Breast epithelium (tissue), 3 donors: ENCODE data around the gene ANKRD2.

Experiments
- POLR2A ChIP-seq: fragments of 450-650 bp; IDR thresholded peaks from one replicate; pipeline ENCODE4 v1.6.1; 2016; ENCODE audit warnings: antibody characterized with exemption, mild to moderate bottlenecking, moderate library complexity
- POLR2AphosphoS5 ChIP-seq, 3 donors: sonication (generic); formaldehyde crosslinking; IDR thresholded peaks; one replicate each; pipeline ENCODE4 v1.6.1; 2017; ENCODE audit warnings: antibody characterized with exemption in 3 of 3
- TF ChIP-seq, protein P1 (sequence below), 3 donors: fragments of 450-650 bp; IDR thresholded peaks; one replicate each; pipeline ENCODE4 v1.5.1; 2016 to 2017; ENCODE audit warnings: antibody characterized with exemption in 3 of 3, mild to moderate bottlenecking in 3 of 3, moderate library complexity in 3 of 3

DNA sequence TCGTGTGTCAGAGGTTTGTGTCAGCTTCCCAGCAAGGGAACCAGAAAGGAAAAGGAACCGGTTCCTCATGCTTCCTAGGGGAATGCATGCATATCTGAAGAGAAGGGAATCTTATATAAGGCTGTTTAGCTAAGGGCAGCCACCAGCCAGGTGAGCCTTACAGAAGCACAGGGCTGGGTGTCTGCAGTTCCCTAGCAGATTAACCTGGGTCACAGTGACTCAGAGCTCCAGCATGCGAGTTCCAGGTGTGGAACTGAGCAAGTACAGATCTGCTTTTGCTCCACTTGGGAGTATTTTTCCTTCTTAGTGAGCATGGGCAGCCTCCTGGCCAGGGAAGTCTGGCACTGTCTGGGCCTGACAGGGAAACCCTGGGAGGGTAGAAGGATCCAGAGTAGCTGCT is 957 bp upstream of the ANKRD2 start:
- TF ChIP-seq POLR2A: no peak
- TF ChIP-seq, protein P1, sequence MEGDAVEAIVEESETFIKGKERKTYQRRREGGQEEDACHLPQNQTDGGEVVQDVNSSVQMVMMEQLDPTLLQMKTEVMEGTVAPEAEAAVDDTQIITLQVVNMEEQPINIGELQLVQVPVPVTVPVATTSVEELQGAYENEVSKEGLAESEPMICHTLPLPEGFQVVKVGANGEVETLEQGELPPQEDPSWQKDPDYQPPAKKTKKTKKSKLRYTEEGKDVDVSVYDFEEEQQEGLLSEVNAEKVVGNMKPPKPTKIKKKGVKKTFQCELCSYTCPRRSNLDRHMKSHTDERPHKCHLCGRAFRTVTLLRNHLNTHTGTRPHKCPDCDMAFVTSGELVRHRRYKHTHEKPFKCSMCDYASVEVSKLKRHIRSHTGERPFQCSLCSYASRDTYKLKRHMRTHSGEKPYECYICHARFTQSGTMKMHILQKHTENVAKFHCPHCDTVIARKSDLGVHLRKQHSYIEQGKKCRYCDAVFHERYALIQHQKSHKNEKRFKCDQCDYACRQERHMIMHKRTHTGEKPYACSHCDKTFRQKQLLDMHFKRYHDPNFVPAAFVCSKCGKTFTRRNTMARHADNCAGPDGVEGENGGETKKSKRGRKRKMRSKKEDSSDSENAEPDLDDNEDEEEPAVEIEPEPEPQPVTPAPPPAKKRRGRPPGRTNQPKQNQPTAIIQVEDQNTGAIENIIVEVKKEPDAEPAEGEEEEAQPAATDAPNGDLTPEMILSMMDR (IDR thresholded peaks at IDR 0.05): no peak
- TF ChIP-seq POLR2AphosphoS5 (IDR thresholded peaks at IDR 0.05): no peak
